ENCODE data around the gene FBLN7. TPM values are rescaled to one million over a fixed set of nuclear protein-coding genes. Genes with fewer than 3 reads are reported as not detected.

Gene FBLN7
- total and polyA plus RNA-seq, 2 of the 8 experiments (the other 6 are each of a cell fraction or from before 2014, with no cell fraction given) = 0.30 to 0.77 TPM

DNA sequence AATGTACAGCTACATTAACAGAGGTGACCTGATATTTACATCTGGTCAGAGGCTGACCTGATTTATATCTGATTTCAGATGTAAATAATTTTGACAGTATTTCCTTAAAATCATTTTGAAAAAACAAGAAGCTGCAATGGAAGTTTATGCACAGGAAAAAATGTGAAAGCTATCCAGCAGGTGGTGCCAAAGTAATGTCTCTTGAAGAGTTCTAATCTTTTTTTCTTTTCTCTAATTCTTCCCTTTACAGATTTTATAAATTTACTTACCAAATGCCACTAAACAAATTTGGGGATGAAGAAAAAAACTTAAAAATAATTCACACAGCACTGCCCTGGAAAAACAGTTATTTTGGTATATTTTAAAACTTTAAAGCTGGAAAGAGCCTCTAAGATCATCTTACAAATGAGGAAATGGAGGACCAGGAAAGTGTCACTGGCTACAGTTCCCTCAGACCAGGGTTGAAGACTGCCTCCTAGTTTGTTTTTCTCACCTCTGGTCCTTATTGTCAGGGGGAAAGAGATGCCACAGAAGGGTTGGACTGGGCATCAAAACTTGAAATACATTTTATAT lies 16.4 kb upstream of the FBLN7 start:
- no peaks in the 10 kb centered on the region for H3K36me3 ChIP-seq (ENCODE audit: control insufficient read depth in 2 of 4, insufficient read depth in 4 of 4, low read length in 3 of 4)
- no peak overlapping the region for H2BK20ac ChIP-seq (ENCODE audit: low read length)
- H3K4me3 ChIP-seq (ENCODE audit: extremely low read depth in 1 of 4, insufficient read depth in 2 of 4, low read depth in 3 of 4, low read length in 4 of 4) = no peak overlapping the region
- no peak overlapping the region for H4K5ac ChIP-seq (ENCODE audit: insufficient read length, low read depth, low read length)
- no peaks in the 10 kb centered on the region for H3K79me1 ChIP-seq (ENCODE audit: low read depth, low read length)
- H2BK15ac ChIP-seq (ENCODE audit: low read length) = no peak overlapping the region
- no peak overlapping the region for H4K8ac ChIP-seq (ENCODE audit: extremely low read depth, insufficient read depth, low read length)
- H2BK5ac ChIP-seq (ENCODE audit: low read depth, low read length) = no peak overlapping the region
- no peak overlapping the region for H3K56ac ChIP-seq (replicated peaks; ENCODE audit: insufficient read length, low read depth, low read length)
- no peak overlapping the region for H4K91ac ChIP-seq (replicated peaks; ENCODE audit: insufficient read length, low read length)
- H2AFZ ChIP-seq (ENCODE audit: low read length) = no peak overlapping the region
- H2AK5ac ChIP-seq (ENCODE audit: low read depth, low read length) = no peak overlapping the region
- FAIRE-seq = peak; percentile 52
- H3K4me1 ChIP-seq (replicated peaks in 1 of 4; ENCODE audit: control insufficient read depth in 3 of 4, insufficient read depth in 4 of 4, low read length in 3 of 4) = no peaks in the 10 kb centered on the region
- H3K23ac ChIP-seq (ENCODE audit: insufficient read length) = no peak overlapping the region
- DNase-seq (ENCODE audit: low read depth in 1 of 2, low spot score in 2 of 2) = no peak
- POLR2A ChIA-PET (ENCODE audit: partially characterized antibody) = no interaction called here
- no peaks in the 10 kb centered on the region for H3K79me2 ChIP-seq (ENCODE audit: control insufficient read depth in 1 of 2, insufficient read depth in 2 of 2, low read length in 2 of 2)
- CTCF ChIA-PET (ENCODE audit: partially characterized antibody) = interaction anchor here (0.8 to 2.5 kb wide), 22 partner anchors 9 to 603 kb away, joined by 3 to 12 read pairs (median 4); partner anchors contain the start of genes FBLN7 and ZC3H8
- no peak overlapping the region for H3K27ac ChIP-seq (ENCODE audit: low read depth, low read length)
- H3K23me2 ChIP-seq (ENCODE audit: low read depth, low read length) = no peaks in the 10 kb centered on the region; the same call in 1 of the 2 replicates
- no peak overlapping the region for H3K4ac ChIP-seq (replicated peaks; ENCODE audit: insufficient read length, low read depth, low read length)
- no peak overlapping the region for H3K14ac ChIP-seq (ENCODE audit: insufficient read length)
- H3K4me2 ChIP-seq (ENCODE audit: insufficient read depth in 1 of 2, low read depth in 2 of 2, low read length in 2 of 2) = no peak overlapping the region
- H2BK120ac ChIP-seq (replicated peaks; ENCODE audit: low read depth, low read length) = no peak overlapping the region
- no peak overlapping the region for H3K18ac ChIP-seq (ENCODE audit: extremely low read depth, low read length)
- H3K27me3 ChIP-seq (replicated peaks in 1 of 4; ENCODE audit: control insufficient read depth in 3 of 4, extremely low read depth in 1 of 4, insufficient read depth in 3 of 4, low read length in 3 of 4) = no peaks in the 10 kb centered on the region
- H3K9me3 ChIP-seq (ENCODE audit: insufficient read depth in 2 of 2, low read depth in 1 of 2, low read length in 1 of 2) = peaks cover 0 to 3% of the 10 kb centered on the region in 2 experiments; a peak in 1 of 4 replicates
- H4K20me1 ChIP-seq (replicated peaks in 1 of 2; ENCODE audit: control insufficient read depth in 1 of 2, insufficient read depth in 2 of 2, low read length in 2 of 2) = no peaks in the 10 kb centered on the region
- no peak overlapping the region for H3K9ac ChIP-seq (replicated peaks in 1 of 4; ENCODE audit: extremely low read depth in 1 of 4, low read depth in 3 of 4, low read length in 3 of 4)
- peak; percentile 67 to 78 for TF ChIP-seq RAD21 (IDR thresholded peaks at IDR 0.05 in 1 of 2, conservative IDR thresholded peaks at IDR 0.05 in 1 of 2; ENCODE audit: low read depth in 2 of 2, low read length in 2 of 2)
- TF ChIP-seq CREB1 (IDR thresholded peaks at IDR 0.05) = no peak
- TF ChIP-seq, protein P1, sequence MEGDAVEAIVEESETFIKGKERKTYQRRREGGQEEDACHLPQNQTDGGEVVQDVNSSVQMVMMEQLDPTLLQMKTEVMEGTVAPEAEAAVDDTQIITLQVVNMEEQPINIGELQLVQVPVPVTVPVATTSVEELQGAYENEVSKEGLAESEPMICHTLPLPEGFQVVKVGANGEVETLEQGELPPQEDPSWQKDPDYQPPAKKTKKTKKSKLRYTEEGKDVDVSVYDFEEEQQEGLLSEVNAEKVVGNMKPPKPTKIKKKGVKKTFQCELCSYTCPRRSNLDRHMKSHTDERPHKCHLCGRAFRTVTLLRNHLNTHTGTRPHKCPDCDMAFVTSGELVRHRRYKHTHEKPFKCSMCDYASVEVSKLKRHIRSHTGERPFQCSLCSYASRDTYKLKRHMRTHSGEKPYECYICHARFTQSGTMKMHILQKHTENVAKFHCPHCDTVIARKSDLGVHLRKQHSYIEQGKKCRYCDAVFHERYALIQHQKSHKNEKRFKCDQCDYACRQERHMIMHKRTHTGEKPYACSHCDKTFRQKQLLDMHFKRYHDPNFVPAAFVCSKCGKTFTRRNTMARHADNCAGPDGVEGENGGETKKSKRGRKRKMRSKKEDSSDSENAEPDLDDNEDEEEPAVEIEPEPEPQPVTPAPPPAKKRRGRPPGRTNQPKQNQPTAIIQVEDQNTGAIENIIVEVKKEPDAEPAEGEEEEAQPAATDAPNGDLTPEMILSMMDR (IDR thresholded peaks at IDR 0.05; ENCODE audit: control extremely low read depth in 1 of 3, insufficient read depth in 1 of 3, low read depth in 1 of 3, low read length in 3 of 3) = peak in 2 of 3 experiments; percentile 34 to 37; a peak in 2 of 4 replicates
- no peak overlapping the region for H2BK12ac ChIP-seq (ENCODE audit: low read depth, low read length)

All from H1 (cell line).